ENCODE measurements around the gene GALT.

Gene GALT

GRCh38 chr9:34646211-34647083 is at the start of gene GALT:
GALT (plus strand) TSS chr9:34646675; CDS start chr9:34646705, 30 bp downstream.
- DNase-seq: peak; percentile 97

GRCh38 chr9:34599546-34599945 is 46.9 kb upstream of the GALT start:
- no peak for DNase-seq

DNA sequence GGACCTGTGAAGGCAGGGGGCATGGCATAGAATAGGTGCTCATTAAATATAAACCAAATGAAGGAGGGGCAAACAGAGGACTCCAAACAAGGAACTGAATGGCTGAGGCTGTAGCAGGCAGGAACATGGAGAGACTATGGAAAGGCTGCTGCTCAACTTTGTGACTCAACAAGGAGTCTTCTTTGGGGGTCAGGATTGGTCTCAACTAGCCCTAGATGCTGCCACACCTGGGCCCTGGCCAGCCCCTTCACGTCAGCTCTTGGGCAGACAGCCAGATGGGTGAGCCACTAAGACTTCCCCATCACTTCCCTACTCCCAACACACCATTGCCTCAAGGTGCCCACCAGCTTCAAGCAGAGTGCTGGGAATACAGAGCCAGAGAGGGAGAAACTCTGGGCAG is 45.6 kb upstream of the GALT start:
- DNase-seq: no peak

- DNase-seq: no peak
These were observed 44.4 kb upstream of the GALT start for GRCh38 chr9:34601937-34602573.

DNA sequence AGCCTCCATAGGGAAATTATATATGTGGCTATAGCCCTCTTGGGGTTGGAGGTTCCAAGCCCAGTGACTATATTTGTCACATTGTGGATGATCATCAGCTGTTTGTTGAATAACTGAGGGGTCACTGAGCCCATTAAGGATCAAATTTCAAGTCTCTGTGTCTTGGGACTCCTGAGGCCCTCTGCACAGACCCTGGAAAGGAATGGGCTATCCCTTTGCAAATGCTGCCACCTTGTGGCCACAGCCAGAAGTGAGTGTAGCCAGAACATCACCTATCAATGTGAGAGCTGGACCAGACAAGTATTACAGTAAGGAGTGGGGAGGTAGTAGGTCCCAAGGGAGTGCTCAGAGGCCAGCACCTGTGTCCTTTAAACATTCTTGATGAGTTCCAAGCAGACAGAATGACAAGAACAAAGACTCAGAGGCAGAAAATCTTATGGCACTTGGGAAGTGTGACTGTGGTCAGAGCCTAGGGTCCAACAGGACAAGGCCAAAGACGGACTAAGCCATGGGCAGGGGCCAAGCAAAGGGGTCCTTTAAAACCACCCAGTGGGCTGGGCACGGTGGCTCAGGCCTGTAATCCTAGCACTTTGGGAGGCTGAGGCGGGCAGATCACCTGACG is 42.8 kb upstream of the GALT start:
- peak; percentile 85 for DNase-seq

GRCh38 chr9:34606190-34606589 is 40.3 kb upstream of the GALT start:
- no peak for DNase-seq

DNA sequence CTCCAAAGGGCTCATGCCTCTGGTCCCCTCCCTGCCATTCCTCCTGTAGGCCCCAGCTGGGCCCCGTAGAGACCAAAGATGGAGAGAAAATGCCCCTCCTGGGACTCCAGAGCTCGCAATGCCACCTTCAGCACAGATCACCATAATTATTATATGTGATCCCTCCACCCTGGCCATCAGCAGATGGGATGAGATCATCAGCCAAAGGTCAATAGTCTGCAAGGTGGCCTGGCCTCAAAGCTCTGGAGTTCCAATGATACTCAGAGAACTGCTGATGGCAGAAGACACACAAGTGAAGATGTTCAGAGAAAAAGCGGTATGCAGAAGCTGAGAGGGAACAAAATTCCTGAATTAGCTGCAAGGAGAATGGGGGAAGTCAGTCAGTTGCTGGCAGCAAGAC is 39.6 kb upstream of the GALT start:
- DNase-seq: no peak

- no peak for DNase-seq
These were observed 39.1 kb upstream of the GALT start for GRCh38 chr9:34607331-34607730.

DNA sequence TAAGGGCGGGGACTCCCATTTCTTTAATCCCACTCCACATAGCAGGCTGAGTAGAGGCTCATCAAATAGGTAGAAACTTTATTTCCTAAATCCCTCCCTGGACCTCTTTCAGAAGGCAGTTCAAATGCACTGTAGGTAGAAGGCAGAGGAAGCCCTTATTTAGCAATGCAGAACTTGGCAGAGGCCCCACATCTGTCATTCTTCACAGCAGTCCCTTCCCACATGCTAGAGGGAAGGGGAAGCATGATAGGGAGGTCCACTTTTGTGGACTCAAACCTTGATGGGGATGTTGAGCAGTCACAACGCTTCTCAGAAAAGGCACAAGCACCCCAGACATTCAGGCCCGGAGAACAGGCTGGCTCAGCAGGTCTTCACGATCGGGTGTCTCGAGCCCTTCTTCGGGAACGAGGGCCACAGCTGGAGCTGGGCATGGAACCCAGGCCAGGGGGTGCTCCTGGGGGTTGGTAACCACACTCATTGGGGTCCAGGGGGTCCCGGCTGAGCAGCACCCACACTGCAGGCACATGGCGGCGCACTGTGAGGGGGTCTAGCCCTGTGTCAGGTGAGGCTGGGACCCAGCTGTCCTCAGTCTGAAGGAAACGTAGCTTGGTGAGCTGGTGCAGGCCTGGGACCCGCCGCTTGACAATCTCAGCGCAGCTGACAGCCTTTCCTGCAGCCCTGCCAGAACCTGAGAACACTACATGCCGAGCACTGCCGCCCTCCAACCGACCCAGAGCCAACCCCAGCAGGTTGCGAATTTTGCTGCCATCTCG is 35.9 kb upstream of the GALT start:
- DNase-seq: no peak

GRCh38 chr9:34611251-34611810 is 35.1 kb upstream of the GALT start:
- no peak for DNase-seq

GRCh38 chr9:34611811-34612787 is 34.4 kb upstream of the GALT start, which contains the start of gene RPP25L:
RPP25L (minus strand) TSS chr9:34612097; CDS start chr9:34611296, 801 bp downstream.
- DNase-seq: peak; percentile 86

DNA sequence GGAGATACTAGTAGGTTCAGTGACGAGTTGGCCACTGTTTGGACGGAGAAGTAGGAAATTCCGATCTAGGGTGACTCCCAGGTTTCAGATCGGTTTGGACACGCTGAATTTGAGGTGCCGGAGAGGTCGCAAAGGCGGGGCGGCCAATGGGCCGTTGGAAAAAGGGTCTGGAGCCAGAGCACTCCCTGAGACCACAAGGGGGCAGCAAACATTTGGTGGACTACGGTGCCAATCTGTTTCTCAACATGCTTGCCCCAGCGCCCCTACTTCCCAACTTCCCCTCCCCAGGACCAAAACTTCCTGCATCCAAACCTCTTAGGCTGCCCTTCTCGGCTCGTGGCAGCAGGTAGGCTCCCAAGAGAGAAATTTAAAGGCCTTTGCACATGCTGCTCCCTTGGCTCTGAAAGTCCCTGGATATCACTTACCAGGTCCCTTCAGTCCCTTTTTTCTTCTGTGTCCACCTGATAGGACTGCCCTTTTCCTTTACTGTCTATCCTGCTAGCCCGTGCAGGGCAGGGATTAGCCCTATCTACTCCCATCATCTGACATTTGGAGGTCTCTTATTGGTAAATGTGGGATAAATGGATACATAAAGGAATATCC is 33.6 kb upstream of the GALT start:
- peak; percentile 79 for DNase-seq

DNA sequence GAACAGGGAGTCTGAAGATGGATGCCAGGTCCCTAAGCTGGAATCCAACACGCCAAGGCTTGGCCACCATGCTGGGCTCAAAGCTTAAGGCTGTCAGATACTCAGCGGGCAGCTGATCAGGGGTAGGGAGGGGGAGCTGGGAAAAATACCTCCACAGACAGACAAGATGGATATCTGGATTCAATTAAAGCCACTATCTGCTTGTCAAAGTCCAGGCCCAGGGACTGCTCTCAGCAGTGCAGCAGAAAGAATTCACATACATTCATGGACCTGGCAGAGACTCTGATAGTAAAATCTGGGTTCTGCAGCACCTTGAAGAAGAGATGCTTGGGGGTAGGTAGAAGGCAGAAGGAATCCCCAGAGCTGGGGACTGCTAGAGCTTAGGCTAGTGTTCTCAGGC is 31.3 kb upstream of the GALT start:
- no peak for DNase-seq

DNA sequence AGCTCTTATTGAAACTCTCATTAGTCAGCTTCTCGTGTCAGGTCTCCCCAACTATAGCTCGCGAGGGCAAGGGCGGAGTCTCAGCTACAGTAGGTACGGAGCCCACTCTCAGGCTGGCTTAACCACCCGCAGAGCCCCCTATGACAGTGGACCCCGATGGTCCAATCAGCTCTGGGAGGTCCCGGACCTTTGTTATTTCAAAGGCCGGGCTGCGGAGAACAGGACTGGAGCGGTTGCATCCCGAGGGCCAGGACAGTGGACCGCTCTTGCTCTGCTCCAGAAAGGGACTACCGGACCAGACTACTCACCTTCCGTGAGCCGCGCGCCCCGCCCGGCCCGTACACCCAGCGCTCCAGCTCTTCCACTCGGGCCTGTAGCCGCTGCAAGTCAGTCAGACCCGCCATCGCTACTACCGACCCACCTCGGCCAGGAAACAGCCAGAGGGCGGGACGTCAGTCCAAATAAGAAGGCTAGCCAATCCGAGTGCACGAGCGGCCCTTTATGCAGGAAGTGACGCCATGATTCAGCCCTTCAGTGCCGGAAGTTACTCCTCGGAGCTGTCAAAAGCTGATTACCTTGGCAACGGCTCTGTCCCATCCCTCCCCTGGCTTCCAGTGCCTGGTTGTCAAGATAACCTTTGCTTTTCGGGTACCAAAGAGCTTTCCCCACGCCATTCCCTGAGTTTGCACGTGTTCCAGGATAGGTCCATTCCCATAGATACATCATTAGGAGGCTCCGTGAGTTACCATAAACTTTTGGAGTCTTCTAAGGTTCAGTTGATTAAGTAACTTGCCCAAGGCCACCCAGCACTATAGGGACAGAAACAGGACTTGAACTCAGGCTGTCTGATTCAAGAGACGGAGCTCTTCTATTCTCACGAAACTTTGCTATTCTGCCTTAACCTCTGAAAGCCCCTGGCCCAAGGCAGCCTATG is 26.1 kb upstream of the GALT start, which contains the start of gene DCTN3:
DCTN3 (minus strand) TSS at position 435 of the 934 bp plus-strand sequence; CDS start at position 404, 31 bp downstream.
- DNase-seq: peak; percentile 96

DNA sequence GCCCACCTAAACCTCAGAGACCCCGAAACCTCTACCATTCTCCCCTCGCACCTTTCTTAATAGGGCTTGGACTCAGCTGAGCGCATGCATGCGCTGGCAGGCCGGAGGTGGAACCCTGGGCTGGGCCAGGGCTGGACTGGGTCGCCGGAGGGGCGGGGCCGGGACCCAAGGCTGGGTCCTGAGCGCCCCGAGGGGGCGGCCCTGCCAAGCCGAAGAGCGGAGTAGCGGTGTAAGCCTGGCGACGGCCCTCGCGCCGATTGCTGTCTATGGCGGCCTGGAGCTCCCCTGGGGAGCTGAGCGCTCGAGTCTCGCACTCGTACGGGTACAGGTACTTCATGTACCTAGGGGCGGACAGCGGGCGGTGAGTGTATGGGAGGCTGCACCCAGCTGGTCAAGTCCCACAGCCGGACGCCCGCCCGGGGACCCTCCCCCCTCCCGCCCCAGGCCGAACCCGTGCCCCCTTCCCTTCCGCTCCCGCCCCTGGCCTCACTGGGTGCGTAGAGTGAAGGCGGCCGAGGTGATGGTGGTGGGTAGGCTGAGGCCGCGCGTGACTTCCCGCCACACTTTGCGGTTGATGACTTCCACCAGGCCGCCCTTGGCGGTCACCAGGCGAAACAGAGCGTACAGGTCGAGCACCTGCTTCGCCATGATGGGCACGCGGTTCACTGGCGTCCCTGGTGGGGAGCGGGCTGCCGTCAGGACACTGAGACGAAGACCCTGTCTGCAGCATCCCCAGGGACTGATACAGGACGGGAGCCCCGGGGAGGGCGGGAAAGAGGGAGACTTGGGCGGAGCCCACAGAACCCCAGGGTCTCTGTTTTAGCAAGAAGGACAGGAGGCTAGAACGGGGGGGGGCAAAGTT is 22.9 kb upstream of the GALT start:
- no peak for DNase-seq

- DNase-seq: no peak
These were observed 21.8 kb upstream of the GALT start for GRCh38 chr9:34624475-34625185.

GRCh38 chr9:34625186-34625486 is 21.3 kb upstream of the GALT start:
- no peak for DNase-seq

Data from CD4-positive, alpha-beta T cell treated with Interleukin-10 for 1 hour (primary cell).